HL-60 (cell line): Measurements from ENCODE around the gene UPF2.

ENCODE experiments used
- CTCF ChIP-seq: IDR thresholded peaks from one replicate; pipeline ENCODE4 v1.5.1; 2011; ENCODE audit warnings: low read length, control low read depth, inconsistent platforms; ENCODE audit not compliant: insufficient read depth
- GABPA ChIP-seq: IDR thresholded peaks from 2 replicates; pipeline ENCODE4 v1.6.1; 2012; ENCODE audit warnings: low read depth
- POLR2AphosphoS5 ChIP-seq: IDR thresholded peaks from 2 replicates; pipeline ENCODE4 v1.6.1; 2012; ENCODE audit warnings: low read depth
- SPI1 ChIP-seq: IDR thresholded peaks from 2 replicates; pipeline ENCODE4 v1.6.1; 2012; ENCODE audit warnings: low read depth, mild to moderate bottlenecking, borderline replicate concordance
- TF ChIP-seq, protein P1 (sequence below): IDR thresholded peaks from 2 replicates; pipeline ENCODE4 v1.6.1; 2012; ENCODE audit warnings: low read depth; ENCODE audit not compliant: insufficient replicate concordance

GRCh38 chr10:12006671-12007070 lies 35.9 kb downstream of the UPF2 start:
- TF ChIP-seq CTCF (no peak), GABPA (no peak), POLR2AphosphoS5 (no peak), SPI1 (no peak)
- TF ChIP-seq, protein P1, sequence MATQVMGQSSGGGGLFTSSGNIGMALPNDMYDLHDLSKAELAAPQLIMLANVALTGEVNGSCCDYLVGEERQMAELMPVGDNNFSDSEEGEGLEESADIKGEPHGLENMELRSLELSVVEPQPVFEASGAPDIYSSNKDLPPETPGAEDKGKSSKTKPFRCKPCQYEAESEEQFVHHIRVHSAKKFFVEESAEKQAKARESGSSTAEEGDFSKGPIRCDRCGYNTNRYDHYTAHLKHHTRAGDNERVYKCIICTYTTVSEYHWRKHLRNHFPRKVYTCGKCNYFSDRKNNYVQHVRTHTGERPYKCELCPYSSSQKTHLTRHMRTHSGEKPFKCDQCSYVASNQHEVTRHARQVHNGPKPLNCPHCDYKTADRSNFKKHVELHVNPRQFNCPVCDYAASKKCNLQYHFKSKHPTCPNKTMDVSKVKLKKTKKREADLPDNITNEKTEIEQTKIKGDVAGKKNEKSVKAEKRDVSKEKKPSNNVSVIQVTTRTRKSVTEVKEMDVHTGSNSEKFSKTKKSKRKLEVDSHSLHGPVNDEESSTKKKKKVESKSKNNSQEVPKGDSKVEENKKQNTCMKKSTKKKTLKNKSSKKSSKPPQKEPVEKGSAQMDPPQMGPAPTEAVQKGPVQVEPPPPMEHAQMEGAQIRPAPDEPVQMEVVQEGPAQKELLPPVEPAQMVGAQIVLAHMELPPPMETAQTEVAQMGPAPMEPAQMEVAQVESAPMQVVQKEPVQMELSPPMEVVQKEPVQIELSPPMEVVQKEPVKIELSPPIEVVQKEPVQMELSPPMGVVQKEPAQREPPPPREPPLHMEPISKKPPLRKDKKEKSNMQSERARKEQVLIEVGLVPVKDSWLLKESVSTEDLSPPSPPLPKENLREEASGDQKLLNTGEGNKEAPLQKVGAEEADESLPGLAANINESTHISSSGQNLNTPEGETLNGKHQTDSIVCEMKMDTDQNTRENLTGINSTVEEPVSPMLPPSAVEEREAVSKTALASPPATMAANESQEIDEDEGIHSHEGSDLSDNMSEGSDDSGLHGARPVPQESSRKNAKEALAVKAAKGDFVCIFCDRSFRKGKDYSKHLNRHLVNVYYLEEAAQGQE = no peak
